HCT116 (cell line): ENCODE data around the gene IGLL1. TPM values are rescaled to one million over a fixed set of nuclear protein-coding genes. Genes with fewer than 3 reads are reported as not detected.
"Not testable (repeated sequence)": the region's sequence is repeated elsewhere in the genome, so short reads cannot be mapped to it uniquely, and the experiment has no call there.

Source experiments
- ATAC-seq: fragments of 200-7000 bp; cut with Tn5 transposase; 2 replicates; pipeline ENCODE4 v1.9.1; 2020; ENCODE audit warnings: mild to moderate bottlenecking, moderate library complexity
- BruUV-seq: library from RNA; stranded (reverse); fragments of 400-500 nt; replicated peaks from 2 replicates; lab custom pipeline; 2021; lab: Mats Ljungman, UMichigan
- CTCF ChIA-PET: fragments of 300-600 bp; sonication (Branson Sonifier 250); formaldehyde crosslinking; loops from one replicate; lab custom pipeline; 2021; ENCODE audit warnings: antibody characterized with exemption; lab: Charles Lee
- POLR2A ChIA-PET: fragments of 300-600, 350-600 bp; sonication (Branson Sonifier 250); formaldehyde crosslinking; loops from one replicate; lab custom pipeline; 2021; ENCODE audit warnings: antibody characterized with exemption; lab: Charles Lee
- RAD21 ChIA-PET, 2 experiments: fragments of 300-600 bp; sonication (Branson Sonifier 250); formaldehyde crosslinking; loops; one replicate each; lab custom pipeline; 2023; ENCODE audit warnings: low total read pairs in 2 of 2; ENCODE audit not compliant: uncharacterized antibody in 2 of 2, unreplicated experiment in 2 of 2, low non-redundant PET in 1 of 2; lab: Charles Lee
- DNase-seq: peaks from one replicate; pipeline ENCODE4 v3.0.0-alpha.2; 2010; ENCODE audit warnings: low read depth, low spot score
- H2AFZ ChIP-seq: fragments of 200-600 bp; shearing (Covaris generic), sonication (generic); 2 replicates; pipeline ENCODE4 v1.6.1; 2017; ENCODE audit warnings: low read depth, mixed run types, mixed read lengths, antibody characterized with exemption, low read length; ENCODE audit not compliant: poor library complexity, severe bottlenecking
- H3K27ac ChIP-seq: 2 replicates; pipeline ENCODE4 v1.5.1; 2012; ENCODE audit warnings: low read depth, low read length
- H3K27me3 ChIP-seq: fragments of 200-600 bp; sonication (generic); 2 replicates; pipeline ENCODE4 v1.6.1; 2016; ENCODE audit warnings: mixed run types, low read length, mixed read lengths; ENCODE audit not compliant: insufficient read depth
- H3K36me3 ChIP-seq, 2 experiments: fragments of 200-500 bp in 1 of 2; fragments of 200-600 bp in 1 of 2; sonication (Bioruptor generic) in 1 of 2; sonication (generic) in 1 of 2; 2 replicates each; pipeline versions ENCODE4 v1.5.1 to v1.6.1; 2014 to 2016; ENCODE audit warnings: low read length in 2 of 2, inconsistent platforms in 1 of 2, mixed read lengths in 1 of 2, mixed run types in 1 of 2; ENCODE audit not compliant: insufficient read depth in 2 of 2, control insufficient read depth in 1 of 2
- H3K4me1 ChIP-seq, 2 experiments: fragments of 200-600 bp in 1 of 2; sonication (generic) in 1 of 2; 2 replicates each; pipeline versions ENCODE4 v1.5.1 to v1.6.1; 2012 to 2017; ENCODE audit warnings: low read length in 2 of 2, inconsistent platforms in 1 of 2, mild to moderate bottlenecking in 1 of 2, mixed read lengths in 1 of 2, mixed run types in 1 of 2, moderate library complexity in 1 of 2; ENCODE audit not compliant: insufficient read depth in 2 of 2, control insufficient read depth in 1 of 2
- H3K4me2 ChIP-seq: fragments of 200-600 bp; sonication (generic); 2 replicates; pipeline ENCODE4 v1.6.1; 2017; ENCODE audit warnings: mixed run types, low read length, mixed read lengths
- H3K4me3 ChIP-seq, 2 experiments: fragments of 200-600 bp in 1 of 2; sonication (generic) in 1 of 2; replicated peaks in 1 of 2; 2 replicates each; pipeline ENCODE4 v1.5.1; 2011 to 2016; ENCODE audit warnings: low read length in 2 of 2, control low read depth in 1 of 2, low read depth in 1 of 2, mild to moderate bottlenecking in 1 of 2, mixed read lengths in 1 of 2, mixed run types in 1 of 2
- H3K79me2 ChIP-seq: fragments of 200-600 bp; sonication (generic); 2 replicates; pipeline ENCODE4 v1.6.1; 2017; ENCODE audit warnings: mild to moderate bottlenecking, mixed run types, low read length, moderate library complexity, mixed read lengths; ENCODE audit not compliant: insufficient read depth
- H3K9ac ChIP-seq: fragments of 200-600 bp; sonication (generic); 2 replicates; pipeline ENCODE4 v1.6.1; 2016; ENCODE audit warnings: low read length, mixed read lengths
- H3K9me2 ChIP-seq: fragments of 200-600 bp; sonication (generic), shearing (Covaris generic); 2 replicates; pipeline ENCODE4 v1.6.1; 2017; ENCODE audit warnings: mixed run types, mild to moderate bottlenecking, moderate library complexity; ENCODE audit not compliant: insufficient read depth
- H3K9me3 ChIP-seq, 2 experiments: fragments of 200-500 bp in 1 of 2; fragments of 200-600 bp in 1 of 2; sonication (Bioruptor generic) in 1 of 2; sonication (generic) in 1 of 2; 2 replicates each; pipeline ENCODE4 v1.6.1; 2014 to 2017; ENCODE audit warnings: low read length in 2 of 2, mixed read lengths in 2 of 2, inconsistent platforms in 1 of 2, low read depth in 1 of 2, mild to moderate bottlenecking in 1 of 2, mixed run types in 1 of 2, moderate library complexity in 1 of 2; ENCODE audit not compliant: control insufficient read depth in 1 of 2, insufficient read depth in 1 of 2
- H4K20me1 ChIP-seq: fragments of 200-600 bp; sonication (generic), shearing (Covaris generic); 2 replicates; pipeline ENCODE4 v1.6.1; 2017; ENCODE audit warnings: mixed run types, mild to moderate bottlenecking, moderate library complexity; ENCODE audit not compliant: insufficient read depth
- CBX3 ChIP-seq: IDR thresholded peaks from 2 replicates; pipeline ENCODE4 v1.6.1; 2012; ENCODE audit warnings: low read depth
- ELF1 ChIP-seq: IDR thresholded peaks from 2 replicates; pipeline ENCODE4 v1.6.1; 2012; ENCODE audit warnings: low read depth, borderline replicate concordance
- EZH2 ChIP-seq: fragments of 200-600 bp; sonication (generic); IDR thresholded peaks from 2 replicates; pipeline ENCODE4 v1.6.1; 2017; ENCODE audit warnings: antibody characterized with exemption, mixed run types
- POLR2AphosphoS5 ChIP-seq: IDR thresholded peaks from 2 replicates; pipeline ENCODE4 v1.6.1; 2011; ENCODE audit warnings: mild to moderate bottlenecking, low read depth, low read length, moderate library complexity
- ZFX ChIP-seq: fragments of 450-650 bp; IDR thresholded peaks from 2 replicates; pipeline ENCODE4 v1.6.1; 2017
- ZNF274 ChIP-seq: fragments of 200-500 bp; sonication (Bioruptor generic); IDR thresholded peaks from 2 replicates; pipeline ENCODE4 v1.6.1; 2014; ENCODE audit warnings: mild to moderate bottlenecking, low read depth, low read length, inconsistent platforms
- intact Hi-C: fragments of 100-400 bp; cut with micrococcal nuclease; formaldehyde crosslinking; loops from 2 replicates; pipeline ENCODE4 v1.10.0; 2022
- total RNA-seq: library from RNA; stranded (reverse); gene quantifications from one replicate; pipeline ENCODE4 v1.2.1, GENCODE V29; 2021; ENCODE audit not compliant: unreplicated experiment
- TF ChIP-seq, protein P1 (sequence below): IDR thresholded peaks from 2 replicates; pipeline ENCODE4 v1.6.1; 2012
- TF ChIP-seq, protein P2 (sequence below): IDR thresholded peaks from 2 replicates; pipeline ENCODE4 v1.6.1; 2012; ENCODE audit warnings: low read depth
- TF ChIP-seq, protein P3 (sequence below): IDR thresholded peaks from 2 replicates; pipeline ENCODE4 v1.6.1; 2012

IGLL1 gene
- total RNA-seq, 1 experiment from 2014 or later, result not detected

DNA sequence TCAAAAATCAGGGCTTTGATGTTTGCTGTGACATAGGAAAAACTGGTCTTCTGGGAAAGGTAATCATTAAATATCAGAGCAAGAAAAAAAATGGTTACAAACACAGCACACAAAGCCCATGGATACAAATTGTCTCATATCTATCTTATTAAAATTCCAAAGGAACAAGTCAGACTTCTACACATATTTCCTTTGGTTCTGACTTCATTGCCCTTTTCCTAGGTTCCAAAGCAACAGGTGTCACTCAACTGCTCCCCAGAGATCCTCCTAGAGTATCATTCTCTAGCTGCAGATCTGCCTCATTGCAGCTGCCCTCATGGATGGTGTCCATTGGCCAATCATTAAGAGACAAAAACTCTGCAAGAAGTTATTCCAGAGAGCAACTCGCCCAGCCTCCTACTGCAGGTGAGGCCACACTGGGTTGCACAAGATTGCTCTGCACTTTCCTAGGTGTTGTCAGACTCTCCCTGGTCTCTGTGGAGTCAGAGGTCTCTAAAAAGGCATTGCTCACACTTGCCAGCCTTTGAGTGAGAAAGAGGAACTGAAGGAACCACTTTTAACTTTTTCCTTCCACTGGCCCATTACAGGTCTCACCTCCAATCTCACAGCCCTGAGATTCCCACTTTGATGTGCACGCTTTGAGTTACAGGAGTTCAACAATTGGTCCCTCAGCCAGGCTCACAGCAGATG, 46.3 kb upstream of the IGLL1 start (continued):
- TF ChIP-seq ZNF274 (no peak), ZFX (no peak), CBX3 (no peak), EZH2 (no peak)
- TF ChIP-seq, protein P1, sequence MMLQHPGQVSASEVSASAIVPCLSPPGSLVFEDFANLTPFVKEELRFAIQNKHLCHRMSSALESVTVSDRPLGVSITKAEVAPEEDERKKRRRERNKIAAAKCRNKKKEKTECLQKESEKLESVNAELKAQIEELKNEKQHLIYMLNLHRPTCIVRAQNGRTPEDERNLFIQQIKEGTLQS, result no peak
- TF ChIP-seq, protein P2, sequence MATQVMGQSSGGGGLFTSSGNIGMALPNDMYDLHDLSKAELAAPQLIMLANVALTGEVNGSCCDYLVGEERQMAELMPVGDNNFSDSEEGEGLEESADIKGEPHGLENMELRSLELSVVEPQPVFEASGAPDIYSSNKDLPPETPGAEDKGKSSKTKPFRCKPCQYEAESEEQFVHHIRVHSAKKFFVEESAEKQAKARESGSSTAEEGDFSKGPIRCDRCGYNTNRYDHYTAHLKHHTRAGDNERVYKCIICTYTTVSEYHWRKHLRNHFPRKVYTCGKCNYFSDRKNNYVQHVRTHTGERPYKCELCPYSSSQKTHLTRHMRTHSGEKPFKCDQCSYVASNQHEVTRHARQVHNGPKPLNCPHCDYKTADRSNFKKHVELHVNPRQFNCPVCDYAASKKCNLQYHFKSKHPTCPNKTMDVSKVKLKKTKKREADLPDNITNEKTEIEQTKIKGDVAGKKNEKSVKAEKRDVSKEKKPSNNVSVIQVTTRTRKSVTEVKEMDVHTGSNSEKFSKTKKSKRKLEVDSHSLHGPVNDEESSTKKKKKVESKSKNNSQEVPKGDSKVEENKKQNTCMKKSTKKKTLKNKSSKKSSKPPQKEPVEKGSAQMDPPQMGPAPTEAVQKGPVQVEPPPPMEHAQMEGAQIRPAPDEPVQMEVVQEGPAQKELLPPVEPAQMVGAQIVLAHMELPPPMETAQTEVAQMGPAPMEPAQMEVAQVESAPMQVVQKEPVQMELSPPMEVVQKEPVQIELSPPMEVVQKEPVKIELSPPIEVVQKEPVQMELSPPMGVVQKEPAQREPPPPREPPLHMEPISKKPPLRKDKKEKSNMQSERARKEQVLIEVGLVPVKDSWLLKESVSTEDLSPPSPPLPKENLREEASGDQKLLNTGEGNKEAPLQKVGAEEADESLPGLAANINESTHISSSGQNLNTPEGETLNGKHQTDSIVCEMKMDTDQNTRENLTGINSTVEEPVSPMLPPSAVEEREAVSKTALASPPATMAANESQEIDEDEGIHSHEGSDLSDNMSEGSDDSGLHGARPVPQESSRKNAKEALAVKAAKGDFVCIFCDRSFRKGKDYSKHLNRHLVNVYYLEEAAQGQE, result no peak
- TF ChIP-seq, protein P3, sequence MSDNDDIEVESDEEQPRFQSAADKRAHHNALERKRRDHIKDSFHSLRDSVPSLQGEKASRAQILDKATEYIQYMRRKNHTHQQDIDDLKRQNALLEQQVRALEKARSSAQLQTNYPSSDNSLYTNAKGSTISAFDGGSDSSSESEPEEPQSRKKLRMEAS, result no peak

DNA sequence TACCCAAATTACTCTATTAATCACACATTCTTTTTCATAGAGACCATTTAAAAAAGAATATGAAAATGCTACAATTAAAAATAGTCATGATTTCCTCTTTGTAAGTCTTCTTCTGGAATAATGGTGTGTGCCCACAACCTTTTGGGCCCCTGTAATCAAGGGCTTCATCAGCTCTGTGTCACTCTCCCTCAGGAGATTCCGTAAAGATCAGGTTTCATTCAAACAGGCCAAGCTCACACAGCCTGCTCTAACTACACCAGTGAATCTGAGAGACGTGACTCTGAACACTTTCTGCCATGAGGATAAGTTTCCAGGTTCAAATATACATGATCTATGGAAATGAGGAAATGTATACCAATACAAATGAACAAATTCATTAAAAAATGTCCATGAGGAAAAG, 42.5 kb upstream of the IGLL1 start:
- no peaks in the 10 kb centered on the region for H3K9me3 ChIP-seq
- H3K27me3 ChIP-seq, result no peaks in the 10 kb centered on the region
- H4K20me1 ChIP-seq, result no peaks in the 10 kb centered on the region
- H2AFZ ChIP-seq, result no peak overlapping the region
- RAD21 ChIA-PET, result no interaction called here
- H3K4me3 ChIP-seq, result no peak overlapping the region
- no peak overlapping the region for H3K9ac ChIP-seq
- TF ChIP-seq ELF1 (no peak), POLR2AphosphoS5 (no peak), ZFX (no peak)
- TF ChIP-seq, protein P3, result no peak
- TF ChIP-seq, protein P1, result no peak
- intact Hi-C loops, result no loop called here
- no peak for DNase-seq
- H3K36me3 ChIP-seq, result no peaks in the 10 kb centered on the region
- no peak overlapping the region for H3K4me2 ChIP-seq
- H3K79me2 ChIP-seq, result no peaks in the 10 kb centered on the region
- no peak for ATAC-seq
- BruUV-seq, result no TSS peak
- no peaks in the 10 kb centered on the region for H3K9me2 ChIP-seq
- CTCF ChIA-PET, result no interaction called here
- H3K27ac ChIP-seq, result no peak overlapping the region
- no peaks in the 10 kb centered on the region for H3K4me1 ChIP-seq
- POLR2A ChIA-PET, result no interaction called here

DNA sequence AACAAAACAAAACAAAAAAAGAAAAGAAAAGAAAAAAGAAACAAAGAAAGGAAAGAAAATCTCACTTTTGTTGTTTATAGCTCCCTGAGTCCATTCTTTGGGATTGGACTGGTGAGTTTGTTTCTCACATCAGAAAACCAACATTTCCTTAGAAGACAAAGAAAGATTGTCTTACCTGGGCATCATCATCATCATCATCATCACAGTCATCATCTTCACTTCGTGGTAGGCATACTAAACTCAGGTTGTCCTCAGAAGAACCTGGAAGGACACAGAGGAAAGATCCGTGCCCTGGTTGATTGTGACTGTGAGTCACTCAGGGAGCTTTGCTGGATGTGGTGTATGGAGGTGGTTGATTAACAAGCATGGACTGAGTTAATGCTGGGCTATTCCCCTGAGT, 41.8 kb upstream of the IGLL1 start:
- H3K4me2 ChIP-seq, H3K4me1 ChIP-seq, H3K27ac ChIP-seq, H3K9ac ChIP-seq, CTCF ChIA-PET, ATAC-seq, H3K79me2 ChIP-seq, POLR2A ChIA-PET, DNase-seq, H4K20me1 ChIP-seq, H3K9me2 ChIP-seq, BruUV-seq, H3K9me3 ChIP-seq, intact Hi-C loops, RAD21 ChIA-PET, H2AFZ ChIP-seq, H3K36me3 ChIP-seq, H3K4me3 ChIP-seq, H3K27me3 ChIP-seq: not testable (repeated sequence)
